ENCODE results near the gene NUFIP1. TPM values are rescaled to one million over a fixed set of nuclear protein-coding genes. Genes with fewer than 3 reads are reported as not detected.

The NUFIP1 gene
- total RNA-seq, 1 experiment from 2014 or later, result 14.0 TPM

DNA sequence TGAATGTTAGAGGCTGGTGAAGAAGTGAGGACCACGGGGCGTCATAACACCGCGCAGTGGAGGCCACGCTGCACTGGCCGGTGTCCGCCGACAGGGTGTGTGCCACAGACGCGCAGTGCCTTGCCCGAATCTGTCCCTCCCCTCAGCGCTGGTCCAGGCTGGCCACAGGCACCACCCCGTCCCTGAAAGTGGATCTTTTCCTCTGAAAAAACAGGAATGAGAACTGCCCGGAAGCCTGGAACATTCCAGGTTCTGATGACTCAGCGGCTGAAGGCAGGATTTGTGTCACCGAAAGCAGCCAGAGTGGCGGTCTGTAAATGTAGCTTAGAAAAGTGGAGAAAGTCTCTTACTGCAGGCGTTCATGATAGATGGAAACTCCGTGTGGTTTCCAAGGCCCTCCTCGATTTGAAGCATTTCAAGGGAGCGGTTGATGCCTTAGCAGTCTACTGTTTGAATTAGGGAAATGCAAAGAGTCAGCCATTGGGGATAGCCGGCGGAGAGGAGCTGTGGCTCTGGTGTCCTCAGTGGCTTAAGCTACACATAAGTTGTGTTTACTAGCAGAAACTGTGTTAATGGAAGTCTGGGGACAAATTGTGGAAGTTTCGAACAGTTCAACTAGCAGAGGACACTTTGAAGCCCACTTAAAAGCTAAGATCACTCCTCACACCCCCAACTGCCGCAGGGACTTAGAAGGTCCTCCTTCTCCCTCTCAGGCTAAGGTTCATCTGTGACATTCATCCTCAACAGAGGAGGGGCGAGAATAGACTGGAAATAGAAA, 70.8 kb downstream of the NUFIP1 start (continued):
- TF ChIP-seq ESRRA (CRISPR knock-in tag; IDR thresholded peaks at IDR 0.05; ENCODE audit: borderline replicate concordance), result no peak
- TF ChIP-seq ETV6 (CRISPR knock-in tag; IDR thresholded peaks at IDR 0.05), result peak; percentile 24; the same call in 1 of the 2 replicates
- TF ChIP-seq, protein P1, sequence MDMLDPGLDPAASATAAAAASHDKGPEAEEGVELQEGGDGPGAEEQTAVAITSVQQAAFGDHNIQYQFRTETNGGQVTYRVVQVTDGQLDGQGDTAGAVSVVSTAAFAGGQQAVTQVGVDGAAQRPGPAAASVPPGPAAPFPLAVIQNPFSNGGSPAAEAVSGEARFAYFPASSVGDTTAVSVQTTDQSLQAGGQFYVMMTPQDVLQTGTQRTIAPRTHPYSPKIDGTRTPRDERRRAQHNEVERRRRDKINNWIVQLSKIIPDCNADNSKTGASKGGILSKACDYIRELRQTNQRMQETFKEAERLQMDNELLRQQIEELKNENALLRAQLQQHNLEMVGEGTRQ (CRISPR knock-in tag; IDR thresholded peaks at IDR 0.05), result no peak
- TF ChIP-seq ZNF219 (CRISPR knock-in tag; IDR thresholded peaks at IDR 0.05; ENCODE audit: borderline replicate concordance), result peak; percentile 67; the same call in 1 of the 2 replicates
- TF ChIP-seq GTF2I (CRISPR knock-in tag; conservative IDR thresholded peaks at IDR 0.05), result 0 out of 2 replicates have a peak, but pooled peaks have one; percentile 16
- TF ChIP-seq RORB (CRISPR knock-in tag; IDR thresholded peaks at IDR 0.05), result no peak
- TF ChIP-seq NFE2L1 (CRISPR knock-in tag; IDR thresholded peaks at IDR 0.05), result 0 out of 2 replicates have a peak, but pooled peaks have one; percentile 61
- no peak for TF ChIP-seq ZBTB21 (CRISPR knock-in tag; IDR thresholded peaks at IDR 0.05; ENCODE audit: borderline replicate concordance)
- peak; percentile 60; the same call in 1 of the 2 replicates for TF ChIP-seq FOXP1 (CRISPR knock-in tag; IDR thresholded peaks at IDR 0.05; ENCODE audit: borderline replicate concordance)
- peak; percentile 75 for TF ChIP-seq TEAD1 (CRISPR knock-in tag; IDR thresholded peaks at IDR 0.05)
- TF ChIP-seq, protein P2, sequence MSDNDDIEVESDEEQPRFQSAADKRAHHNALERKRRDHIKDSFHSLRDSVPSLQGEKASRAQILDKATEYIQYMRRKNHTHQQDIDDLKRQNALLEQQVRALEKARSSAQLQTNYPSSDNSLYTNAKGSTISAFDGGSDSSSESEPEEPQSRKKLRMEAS (CRISPR knock-in tag; IDR thresholded peaks at IDR 0.05), result peak; percentile 58
- TF ChIP-seq PRRX2 (CRISPR knock-in tag; IDR thresholded peaks at IDR 0.05), result 0 out of 2 replicates have a peak, but pooled peaks have one; percentile 53
- TF ChIP-seq, protein P3, sequence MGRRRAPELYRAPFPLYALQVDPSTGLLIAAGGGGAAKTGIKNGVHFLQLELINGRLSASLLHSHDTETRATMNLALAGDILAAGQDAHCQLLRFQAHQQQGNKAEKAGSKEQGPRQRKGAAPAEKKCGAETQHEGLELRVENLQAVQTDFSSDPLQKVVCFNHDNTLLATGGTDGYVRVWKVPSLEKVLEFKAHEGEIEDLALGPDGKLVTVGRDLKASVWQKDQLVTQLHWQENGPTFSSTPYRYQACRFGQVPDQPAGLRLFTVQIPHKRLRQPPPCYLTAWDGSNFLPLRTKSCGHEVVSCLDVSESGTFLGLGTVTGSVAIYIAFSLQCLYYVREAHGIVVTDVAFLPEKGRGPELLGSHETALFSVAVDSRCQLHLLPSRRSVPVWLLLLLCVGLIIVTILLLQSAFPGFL (CRISPR knock-in tag; IDR thresholded peaks at IDR 0.05; ENCODE audit: borderline replicate concordance), result no peak
- TF ChIP-seq, protein P4, sequence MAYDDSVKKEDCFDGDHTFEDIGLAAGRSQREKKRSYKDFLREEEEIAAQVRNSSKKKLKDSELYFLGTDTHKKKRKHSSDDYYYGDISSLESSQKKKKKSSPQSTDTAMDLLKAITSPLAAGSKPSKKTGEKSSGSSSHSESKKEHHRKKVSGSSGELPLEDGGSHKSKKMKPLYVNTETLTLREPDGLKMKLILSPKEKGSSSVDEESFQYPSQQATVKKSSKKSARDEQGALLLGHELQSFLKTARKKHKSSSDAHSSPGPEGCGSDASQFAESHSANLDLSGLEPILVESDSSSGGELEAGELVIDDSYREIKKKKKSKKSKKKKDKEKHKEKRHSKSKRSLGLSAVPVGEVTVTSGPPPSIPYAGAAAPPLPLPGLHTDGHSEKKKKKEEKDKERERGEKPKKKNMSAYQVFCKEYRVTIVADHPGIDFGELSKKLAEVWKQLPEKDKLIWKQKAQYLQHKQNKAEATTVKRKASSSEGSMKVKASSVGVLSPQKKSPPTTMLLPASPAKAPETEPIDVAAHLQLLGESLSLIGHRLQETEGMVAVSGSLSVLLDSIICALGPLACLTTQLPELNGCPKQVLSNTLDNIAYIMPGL (CRISPR knock-in tag; IDR thresholded peaks at IDR 0.05), result peak; percentile 91
- TF ChIP-seq, protein P5, sequence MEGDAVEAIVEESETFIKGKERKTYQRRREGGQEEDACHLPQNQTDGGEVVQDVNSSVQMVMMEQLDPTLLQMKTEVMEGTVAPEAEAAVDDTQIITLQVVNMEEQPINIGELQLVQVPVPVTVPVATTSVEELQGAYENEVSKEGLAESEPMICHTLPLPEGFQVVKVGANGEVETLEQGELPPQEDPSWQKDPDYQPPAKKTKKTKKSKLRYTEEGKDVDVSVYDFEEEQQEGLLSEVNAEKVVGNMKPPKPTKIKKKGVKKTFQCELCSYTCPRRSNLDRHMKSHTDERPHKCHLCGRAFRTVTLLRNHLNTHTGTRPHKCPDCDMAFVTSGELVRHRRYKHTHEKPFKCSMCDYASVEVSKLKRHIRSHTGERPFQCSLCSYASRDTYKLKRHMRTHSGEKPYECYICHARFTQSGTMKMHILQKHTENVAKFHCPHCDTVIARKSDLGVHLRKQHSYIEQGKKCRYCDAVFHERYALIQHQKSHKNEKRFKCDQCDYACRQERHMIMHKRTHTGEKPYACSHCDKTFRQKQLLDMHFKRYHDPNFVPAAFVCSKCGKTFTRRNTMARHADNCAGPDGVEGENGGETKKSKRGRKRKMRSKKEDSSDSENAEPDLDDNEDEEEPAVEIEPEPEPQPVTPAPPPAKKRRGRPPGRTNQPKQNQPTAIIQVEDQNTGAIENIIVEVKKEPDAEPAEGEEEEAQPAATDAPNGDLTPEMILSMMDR (IDR thresholded peaks at IDR 0.05), result peak; percentile 62; the same call in 1 of the 2 replicates
- no peak for TF ChIP-seq SMAD3 (CRISPR knock-in tag; IDR thresholded peaks at IDR 0.05; ENCODE audit: borderline replicate concordance)
- TF ChIP-seq, protein P6, sequence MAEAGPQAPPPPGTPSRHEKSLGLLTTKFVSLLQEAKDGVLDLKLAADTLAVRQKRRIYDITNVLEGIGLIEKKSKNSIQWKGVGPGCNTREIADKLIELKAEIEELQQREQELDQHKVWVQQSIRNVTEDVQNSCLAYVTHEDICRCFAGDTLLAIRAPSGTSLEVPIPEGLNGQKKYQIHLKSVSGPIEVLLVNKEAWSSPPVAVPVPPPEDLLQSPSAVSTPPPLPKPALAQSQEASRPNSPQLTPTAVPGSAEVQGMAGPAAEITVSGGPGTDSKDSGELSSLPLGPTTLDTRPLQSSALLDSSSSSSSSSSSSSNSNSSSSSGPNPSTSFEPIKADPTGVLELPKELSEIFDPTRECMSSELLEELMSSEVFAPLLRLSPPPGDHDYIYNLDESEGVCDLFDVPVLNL (CRISPR knock-in tag; IDR thresholded peaks at IDR 0.05; ENCODE audit: borderline replicate concordance, low read depth), result no peak
- 0 out of 2 replicates have a peak, but pooled peaks have one; percentile 48 for TF ChIP-seq FOXK1 (CRISPR knock-in tag; IDR thresholded peaks at IDR 0.05)
- TF ChIP-seq, protein P7, sequence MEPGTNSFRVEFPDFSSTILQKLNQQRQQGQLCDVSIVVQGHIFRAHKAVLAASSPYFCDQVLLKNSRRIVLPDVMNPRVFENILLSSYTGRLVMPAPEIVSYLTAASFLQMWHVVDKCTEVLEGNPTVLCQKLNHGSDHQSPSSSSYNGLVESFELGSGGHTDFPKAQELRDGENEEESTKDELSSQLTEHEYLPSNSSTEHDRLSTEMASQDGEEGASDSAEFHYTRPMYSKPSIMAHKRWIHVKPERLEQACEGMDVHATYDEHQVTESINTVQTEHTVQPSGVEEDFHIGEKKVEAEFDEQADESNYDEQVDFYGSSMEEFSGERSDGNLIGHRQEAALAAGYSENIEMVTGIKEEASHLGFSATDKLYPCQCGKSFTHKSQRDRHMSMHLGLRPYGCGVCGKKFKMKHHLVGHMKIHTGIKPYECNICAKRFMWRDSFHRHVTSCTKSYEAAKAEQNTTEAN (CRISPR knock-in tag; IDR thresholded peaks at IDR 0.05), result no peak
- TF ChIP-seq, protein P8, sequence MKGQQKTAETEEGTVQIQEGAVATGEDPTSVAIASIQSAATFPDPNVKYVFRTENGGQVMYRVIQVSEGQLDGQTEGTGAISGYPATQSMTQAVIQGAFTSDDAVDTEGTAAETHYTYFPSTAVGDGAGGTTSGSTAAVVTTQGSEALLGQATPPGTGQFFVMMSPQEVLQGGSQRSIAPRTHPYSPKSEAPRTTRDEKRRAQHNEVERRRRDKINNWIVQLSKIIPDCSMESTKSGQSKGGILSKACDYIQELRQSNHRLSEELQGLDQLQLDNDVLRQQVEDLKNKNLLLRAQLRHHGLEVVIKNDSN (CRISPR knock-in tag; IDR thresholded peaks at IDR 0.05), result peak; percentile 63; the same call in 1 of the 2 replicates

All from WTC11 (cell line).